Activated naive CD4-positive, alpha-beta T cell treated with anti-CD3 and anti-CD28 coated beads, Interleukin-2, amount 50 U/mL, for 72 hours (primary cell): ENCODE measurements around the gene ASH1L. TPM values are rescaled to one million over a fixed set of nuclear protein-coding genes. Genes with fewer than 3 reads are reported as not detected.
"Not testable (repeated sequence)": the region's sequence is repeated elsewhere in the genome, so short reads cannot be mapped to it uniquely, and the experiment has no call there.

ENCODE experiments used
- ATAC-seq, 2 donors: fragments of 150-1000 bp; cut with Tn5 transposase; 2 replicates each; pipeline ENCODE4 v1.10.0; 2021; ENCODE audit warnings: mild to moderate bottlenecking in 2 of 2, moderate library complexity in 2 of 2
- DNase-seq, 2 donors: peaks; one replicate each; pipeline ENCODE4 v3.0.0; 2021 to 2022; ENCODE audit warnings: low spot score in 2 of 2
- H3K27ac Mint-ChIP-seq, 2 donors: one replicate each; pipeline ENCODE4 v1.8.0; 2022; ENCODE audit warnings: mild to moderate bottlenecking in 2 of 2, mixed read lengths in 2 of 2
- H3K36me3 Mint-ChIP-seq, 2 donors: one replicate each; pipeline ENCODE4 v1.8.0; 2022; ENCODE audit warnings: mixed read lengths in 2 of 2
- H3K9me3 Mint-ChIP-seq, 2 donors: one replicate each; pipeline ENCODE4 v1.8.0; 2022; ENCODE audit warnings: mixed read lengths in 2 of 2
- total RNA-seq, 2 donors: library from RNA; stranded (reverse); gene quantifications; one replicate each; pipeline ENCODE4 v1.2.3, GENCODE V29; 2022

The ASH1L gene
- total RNA-seq, 2 donors from 2014 or later = 43.0 to 69.4 TPM

DNA sequence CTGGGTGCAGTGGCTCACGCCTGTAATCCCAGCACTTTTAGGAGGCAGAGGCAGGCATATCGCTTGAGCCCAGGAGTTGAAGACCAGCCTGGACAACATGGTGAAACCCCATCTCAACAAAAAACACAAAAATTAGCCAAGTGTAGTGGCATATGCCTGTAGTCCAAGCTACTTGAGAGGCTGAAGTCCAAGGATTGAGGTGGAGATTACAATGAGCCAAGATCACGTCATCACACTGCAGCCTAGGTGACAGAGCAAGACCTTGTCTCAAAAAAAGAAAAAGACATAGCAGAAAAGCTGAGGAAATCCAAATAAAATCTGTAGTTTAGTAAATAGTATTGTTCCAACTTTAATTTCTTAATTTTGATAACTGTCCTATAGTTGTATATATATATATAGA, 11.5 kb upstream of the ASH1L start:
- DNase-seq (no peak), ATAC-seq (no peak)
- no peak overlapping the region for H3K27ac Mint-ChIP-seq
- no peaks in the 10 kb centered on the region for H3K9me3 Mint-ChIP-seq
- H3K36me3 Mint-ChIP-seq = peaks cover 0 to 8% of the 10 kb centered on the region in 2 donors

DNA sequence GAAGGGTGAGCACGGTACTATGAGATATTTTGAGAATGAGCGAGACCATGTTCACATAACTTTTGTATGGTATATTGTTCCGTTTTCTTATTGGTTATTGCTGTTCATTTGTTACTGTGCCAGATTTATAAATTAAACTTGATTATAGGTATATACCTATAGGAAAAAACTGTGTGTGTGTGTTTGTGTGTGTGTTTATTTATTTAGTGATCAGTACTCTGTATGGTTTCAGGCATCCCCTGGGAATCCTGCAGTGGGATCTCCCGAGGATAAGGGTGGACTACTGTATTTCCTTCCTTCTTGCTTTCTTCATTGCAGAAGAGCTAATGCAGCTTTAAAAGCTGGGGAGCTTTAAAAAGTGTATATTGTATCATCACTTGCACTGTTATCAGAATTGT, 8.0 kb upstream of the ASH1L start:
- H3K27ac Mint-ChIP-seq = no peak overlapping the region
- ATAC-seq = no peak
- H3K36me3 Mint-ChIP-seq = peaks cover 0 to 8% of the 10 kb centered on the region in 2 donors

DNA sequence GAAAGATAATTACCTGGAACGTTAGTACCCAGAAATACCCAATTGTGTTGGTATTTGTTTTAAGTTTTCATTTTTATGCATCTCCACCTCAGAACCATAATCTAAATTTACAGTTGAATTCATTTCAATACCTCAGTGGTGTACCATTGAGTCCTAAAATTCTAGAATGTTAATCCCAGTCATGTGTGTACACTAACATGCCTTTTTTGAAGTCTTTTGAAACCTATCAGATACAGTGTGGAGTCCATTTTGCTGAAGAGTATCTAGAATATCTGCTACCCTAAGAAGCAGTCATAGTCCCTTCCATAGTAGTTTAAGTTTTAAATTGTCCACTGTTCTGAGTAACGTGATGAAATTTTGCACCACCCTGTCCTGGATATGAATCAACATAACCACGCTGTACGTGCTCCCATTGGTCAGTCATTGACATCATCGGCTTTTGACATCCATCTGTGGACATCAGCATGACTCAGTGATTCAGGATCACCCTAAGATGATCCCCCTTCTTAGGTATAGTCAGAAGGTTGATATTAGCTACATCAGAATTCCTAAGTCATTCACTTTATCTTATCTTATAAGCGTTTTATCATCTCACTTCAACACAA, 7.5 kb upstream of the ASH1L start:
- H3K36me3 Mint-ChIP-seq = peaks cover 0 to 8% of the 10 kb centered on the region in 2 donors
- DNase-seq (no peak), ATAC-seq (peak in 1 of 2 donors; percentile 50)
- no peak overlapping the region for H3K27ac Mint-ChIP-seq
- H3K9me3 Mint-ChIP-seq = no peaks in the 10 kb centered on the region

More for the DNA sequence above, 8.0 kb upstream of the ASH1L start:
- no peaks in the 10 kb centered on the region for H3K9me3 Mint-ChIP-seq
- DNase-seq = no peak

DNA sequence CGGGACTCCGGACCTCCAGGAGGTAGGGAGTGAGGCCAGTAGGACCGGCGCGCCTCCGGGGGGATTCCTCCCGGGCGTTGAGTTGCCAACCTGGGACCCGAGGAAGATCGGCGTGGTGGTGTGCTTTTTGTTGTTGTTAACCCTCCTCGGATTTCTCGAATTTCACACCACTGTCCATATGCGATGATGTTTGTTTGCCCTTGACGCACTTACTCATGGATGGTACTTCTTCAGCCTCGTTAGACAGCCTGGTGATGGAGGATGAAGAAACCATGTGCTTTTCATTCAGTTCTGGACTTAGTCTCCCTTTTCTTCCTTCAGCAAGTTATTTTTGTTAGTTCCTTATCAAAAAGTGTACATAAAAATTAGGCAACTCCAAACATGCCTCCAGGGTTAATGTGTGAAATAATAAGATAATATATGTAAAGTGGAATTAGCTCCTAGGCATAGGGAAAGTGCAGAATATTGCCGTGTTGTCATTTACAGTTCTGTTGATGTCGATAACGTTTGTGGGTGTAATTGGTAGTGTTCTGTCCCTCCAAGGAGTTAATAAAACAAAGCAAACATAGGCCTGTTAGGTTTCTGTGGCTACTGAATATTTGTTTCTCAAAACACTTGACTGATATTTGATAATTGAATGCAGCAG, 897 bp upstream of the ASH1L start:
- DNase-seq, H3K9me3 Mint-ChIP-seq: not testable (repeated sequence)
- peaks cover 12 to 18% of the 10 kb centered on the region in 2 donors for H3K36me3 Mint-ChIP-seq
- H3K27ac Mint-ChIP-seq = peak overlapping the region; percentile 95 to 97
- peak; percentile 17 to 18 for ATAC-seq

DNA sequence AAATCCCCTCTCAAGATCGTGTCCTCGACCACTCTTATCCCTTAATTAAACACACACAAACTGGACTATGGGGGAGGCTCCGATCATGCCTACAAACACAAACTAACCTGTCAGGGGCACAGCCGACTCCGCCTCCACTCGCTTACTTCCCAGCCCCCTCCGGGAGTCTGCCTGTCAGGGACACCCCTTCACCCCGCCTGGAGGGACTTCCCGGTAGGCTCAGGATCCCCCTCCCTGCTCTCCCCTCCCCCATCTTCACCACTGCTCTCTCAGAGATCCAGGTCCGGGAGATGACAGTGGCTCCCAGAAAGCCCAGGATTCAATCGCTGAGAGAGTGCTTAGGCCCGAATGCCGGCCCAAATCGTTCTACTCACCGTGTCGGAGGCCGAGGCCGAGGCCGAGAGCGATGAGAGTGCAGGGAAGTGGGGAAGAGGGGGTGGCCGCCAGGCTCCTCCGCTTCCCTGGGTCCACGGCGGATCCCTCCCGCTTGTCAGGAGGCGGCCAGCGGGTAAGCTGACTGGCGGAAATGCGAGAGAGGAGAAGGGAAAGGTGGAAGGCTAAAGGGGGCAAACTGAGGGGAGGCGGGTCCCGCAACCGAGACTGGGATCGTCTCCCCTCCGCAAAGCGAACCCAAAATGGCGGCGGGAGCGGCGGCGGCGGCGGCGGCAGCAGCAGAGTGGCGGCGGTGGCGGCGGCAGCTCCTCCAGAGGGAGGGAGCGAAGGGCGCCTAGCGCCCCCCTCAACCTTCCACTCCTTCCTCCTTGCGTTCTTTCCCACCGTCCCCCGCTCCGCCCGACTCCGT, 623 bp downstream of the ASH1L start:
- H3K27ac Mint-ChIP-seq = peak overlapping the region; percentile 96 to 97
- H3K9me3 Mint-ChIP-seq = not testable (repeated sequence)
- peak; percentile 64 to 66 for DNase-seq
- peak in 1 of 2 donors; percentile 13 for ATAC-seq
- H3K36me3 Mint-ChIP-seq = peaks cover 12 to 18% of the 10 kb centered on the region in 2 donors

DNA sequence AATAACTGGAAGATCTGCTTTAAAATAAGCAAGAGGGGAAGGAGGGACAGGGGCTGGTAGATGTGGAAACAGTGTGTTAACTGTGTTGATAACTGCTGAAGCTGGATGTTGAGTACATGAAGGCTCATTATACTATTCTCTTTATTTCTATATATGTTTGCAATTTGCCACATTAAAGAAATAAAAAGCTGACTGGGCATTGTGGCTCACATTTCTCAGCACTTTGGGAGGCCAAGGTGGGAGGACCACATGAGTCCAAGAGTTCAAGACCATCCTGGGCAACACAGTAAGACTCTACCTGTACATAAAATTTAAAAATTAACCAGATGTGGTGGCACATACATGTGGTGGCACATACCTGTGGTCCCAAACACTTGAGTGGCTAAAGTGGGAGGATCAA, 6.7 kb downstream of the ASH1L start:
- Mint-ChIP-seq H3K9me3 (no peaks in the 10 kb centered on the region), H3K36me3 (peaks cover 0 to 19% of the 10 kb centered on the region in 2 donors), H3K27ac (peak overlapping the region in 1 of 2 donors; percentile 14)
- DNase-seq (no peak), ATAC-seq (no peak)

DNA sequence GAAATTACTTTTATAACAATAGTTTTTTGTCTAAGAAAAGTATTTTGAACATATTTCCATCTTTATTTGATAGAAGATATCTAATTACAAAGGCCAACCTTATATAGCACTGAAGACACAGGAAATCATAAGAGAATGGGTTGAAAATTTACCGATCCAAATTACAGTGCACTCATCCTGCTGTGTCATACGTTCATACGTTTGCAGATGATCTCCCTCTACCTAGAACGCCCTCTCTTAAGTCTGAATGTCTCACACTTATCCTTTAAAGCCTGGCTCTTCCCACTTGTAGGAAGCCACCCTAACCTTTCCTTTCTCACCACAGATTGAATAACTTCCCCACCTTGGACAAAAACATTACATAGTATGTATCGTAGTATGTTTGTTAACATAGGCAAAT, 9.3 kb downstream of the ASH1L start:
- no peak for DNase-seq
- Mint-ChIP-seq H3K27ac (peak overlapping the region in 1 of 2 donors; percentile 10), H3K9me3 (peaks cover 0 to 4% of the 10 kb centered on the region in 2 donors), H3K36me3 (peaks cover 0 to 26% of the 10 kb centered on the region in 2 donors)
- ATAC-seq = no peak

DNA sequence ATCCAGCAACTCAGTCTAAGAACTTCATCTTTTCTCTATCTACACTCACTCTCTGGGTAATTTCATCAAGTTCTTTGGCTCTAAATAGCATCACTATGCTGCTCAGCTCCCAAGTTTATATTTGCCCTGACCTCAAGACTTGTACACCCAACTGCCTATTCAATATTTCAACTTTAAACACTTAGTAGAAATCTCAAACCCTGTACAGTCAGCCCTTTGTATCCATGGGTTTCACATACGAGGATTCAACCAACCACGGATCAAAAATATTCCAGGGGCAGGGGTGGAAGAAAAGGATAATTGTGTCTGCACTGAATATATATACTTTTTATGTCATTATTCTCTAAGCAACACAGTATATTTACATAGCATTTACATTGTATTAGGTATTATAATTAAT, 13.9 kb downstream of the ASH1L start:
- DNase-seq (no peak), ATAC-seq (no peak)
- Mint-ChIP-seq H3K36me3 (peaks cover 0 to 20% of the 10 kb centered on the region in 2 donors), H3K9me3 (peaks cover 0 to 4% of the 10 kb centered on the region in 2 donors), H3K27ac (no peak overlapping the region)

DNA sequence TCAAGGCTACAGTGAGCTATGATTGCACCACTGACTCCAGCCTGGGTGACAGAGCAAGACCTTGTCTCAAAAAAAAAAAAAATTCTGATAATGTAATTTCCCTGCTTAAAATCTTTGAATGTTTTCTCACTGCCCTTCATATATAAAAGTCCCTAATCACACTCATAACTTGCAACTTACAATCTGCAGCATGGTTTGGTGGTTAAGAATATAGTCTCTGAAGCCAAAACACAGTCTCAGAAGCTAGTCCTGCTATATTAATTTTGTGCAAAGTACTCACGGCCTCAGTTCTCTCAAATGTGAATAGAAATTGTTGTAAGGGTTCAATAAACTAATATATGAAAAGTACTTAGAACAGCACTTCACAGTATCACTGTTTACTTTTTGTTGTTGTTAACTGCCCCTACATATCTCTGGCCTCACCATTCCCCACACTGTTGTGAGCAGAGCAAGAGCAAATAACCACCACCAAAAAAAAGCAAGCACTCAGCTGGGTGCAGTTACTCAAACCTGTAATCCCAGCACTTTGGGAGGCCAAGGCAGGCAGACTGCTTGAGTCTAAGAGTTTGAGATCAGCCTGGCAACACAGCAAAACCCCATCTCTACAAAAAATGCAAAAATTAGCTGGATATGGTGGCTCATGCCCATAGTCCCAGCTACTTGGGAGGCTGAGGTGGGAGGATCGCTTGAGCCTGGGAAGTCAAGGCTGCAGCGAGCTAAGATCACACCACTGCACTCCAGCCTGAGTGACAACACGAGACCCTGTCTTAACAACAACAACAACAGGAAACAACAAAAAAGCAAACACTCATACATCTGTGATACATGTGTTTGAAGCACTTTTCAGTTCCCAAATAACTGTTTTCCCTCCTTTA, 22.4 kb downstream of the ASH1L start:
- no peak for ATAC-seq
- Mint-ChIP-seq H3K27ac (peak overlapping the region; percentile 47 to 84), H3K36me3 (peaks cover 0 to 6% of the 10 kb centered on the region in 2 donors), H3K9me3 (no peaks in the 10 kb centered on the region)
- DNase-seq = no peak

DNA sequence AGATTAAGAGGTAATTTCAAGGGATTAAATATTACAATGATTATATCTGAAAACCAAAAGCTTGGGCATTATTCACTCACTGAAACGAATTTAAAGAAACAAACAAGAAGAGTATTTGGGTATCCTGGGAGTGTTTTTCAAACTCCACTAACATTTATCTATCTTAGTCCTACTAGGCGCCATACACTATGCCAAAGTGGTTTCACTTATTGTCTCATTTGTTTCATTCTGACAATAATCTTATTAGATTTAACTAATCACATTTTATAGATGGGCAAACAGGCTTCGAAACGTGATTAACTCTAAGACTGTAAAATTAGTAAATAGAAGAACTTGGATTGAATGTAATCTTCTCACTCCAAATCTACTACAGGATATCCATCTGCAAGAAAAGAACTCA, 25.4 kb downstream of the ASH1L start:
- Mint-ChIP-seq H3K9me3 (peaks cover 0 to 8% of the 10 kb centered on the region in 2 donors), H3K27ac (peak overlapping the region; percentile 92 to 99), H3K36me3 (peaks cover 0 to 20% of the 10 kb centered on the region in 2 donors)
- ATAC-seq = no peak
- DNase-seq = no peak

DNA sequence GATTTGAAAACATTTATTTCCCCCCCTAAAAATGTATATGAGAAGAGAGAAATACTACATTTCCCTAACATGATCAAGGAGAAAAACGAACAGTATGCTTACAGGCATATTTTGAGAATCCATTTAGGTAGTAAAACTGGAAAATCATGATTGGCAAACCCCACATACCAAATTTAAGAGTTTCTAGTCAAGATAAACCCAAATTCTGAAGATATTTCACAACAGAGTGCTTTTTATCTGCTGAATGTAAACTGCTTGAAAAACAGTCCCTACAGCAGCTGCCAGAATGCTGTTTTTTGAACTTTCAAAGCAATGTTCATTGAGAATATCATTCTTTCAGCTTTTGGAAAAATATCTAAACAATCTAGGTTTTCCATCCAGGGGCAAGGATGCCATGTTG, 31.0 kb downstream of the ASH1L start:
- ATAC-seq (no peak), DNase-seq (no peak)
- Mint-ChIP-seq H3K9me3 (peaks cover 0 to 8% of the 10 kb centered on the region in 2 donors), H3K36me3 (peaks cover 0 to 15% of the 10 kb centered on the region in 2 donors), H3K27ac (no peak overlapping the region)

DNA sequence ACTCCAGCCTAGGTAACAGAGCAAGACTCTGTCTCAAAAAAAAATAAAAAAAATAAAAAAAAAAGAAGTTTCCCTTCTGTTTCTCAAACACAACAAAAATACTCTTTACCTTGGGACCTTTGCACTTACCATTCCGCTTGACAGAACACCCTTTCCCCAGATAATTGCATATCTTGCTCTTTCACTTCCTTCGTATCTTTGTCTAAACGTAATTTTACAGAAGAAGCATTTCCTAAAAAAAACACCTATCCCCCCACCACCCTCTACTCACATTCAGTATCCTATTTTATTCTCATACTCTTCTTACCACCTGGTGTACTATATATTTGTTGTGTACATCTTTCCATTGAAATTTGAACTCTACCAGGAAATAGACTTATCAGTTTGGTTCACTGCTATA, 32.7 kb downstream of the ASH1L start:
- Mint-ChIP-seq H3K9me3 (peaks cover 0 to 8% of the 10 kb centered on the region in 2 donors), H3K27ac (peak overlapping the region in 1 of 2 donors; percentile 24), H3K36me3 (peaks cover 0 to 15% of the 10 kb centered on the region in 2 donors)
- no peak for ATAC-seq
- no peak for DNase-seq

DNA sequence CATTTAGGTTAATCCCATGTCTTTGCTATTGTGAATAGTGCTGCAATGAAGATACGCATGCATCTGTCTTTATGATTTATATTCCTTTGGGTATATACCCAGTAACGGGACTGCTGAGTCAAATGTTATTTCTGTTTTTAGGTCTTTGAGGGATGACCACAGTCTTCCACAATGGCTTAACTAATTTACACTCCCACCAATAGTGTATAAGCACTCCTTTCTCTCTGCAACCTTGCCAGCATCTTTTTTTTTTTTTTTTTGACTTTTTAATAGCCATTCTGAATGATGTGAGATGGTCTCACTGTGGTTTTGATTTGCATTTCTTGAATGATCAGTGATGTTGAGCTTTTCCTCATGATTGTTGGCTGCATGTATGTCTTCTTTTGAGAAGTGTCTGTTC, 33.5 kb downstream of the ASH1L start:
- H3K9me3 Mint-ChIP-seq = peaks cover 0 to 4% of the 10 kb centered on the region in 2 donors
- H3K27ac Mint-ChIP-seq = no peak overlapping the region
- DNase-seq = no peak
- ATAC-seq = no peak
- peaks cover 0 to 8% of the 10 kb centered on the region in 2 donors for H3K36me3 Mint-ChIP-seq

DNA sequence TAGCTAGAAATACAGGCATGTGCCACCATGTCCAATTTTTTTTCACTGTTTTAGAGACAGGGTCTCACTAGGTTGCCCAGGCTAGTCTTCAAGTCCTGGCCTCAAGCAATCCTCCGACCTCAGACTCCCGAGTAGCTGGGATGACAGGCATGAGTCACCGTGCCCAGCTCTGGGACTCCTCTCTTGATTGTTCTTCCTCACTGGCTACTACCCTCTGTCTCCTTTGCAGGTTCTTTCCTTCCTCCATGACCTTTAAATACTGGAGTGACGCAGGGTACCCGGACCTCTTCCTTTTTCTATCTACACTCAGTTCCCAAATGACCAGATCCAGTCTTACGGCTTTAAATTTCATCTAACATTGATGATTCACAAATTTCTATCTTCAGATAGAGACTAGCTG, 34.9 kb downstream of the ASH1L start:
- no peaks in the 10 kb centered on the region for H3K36me3 Mint-ChIP-seq
- no peak for DNase-seq
- H3K27ac Mint-ChIP-seq = no peak overlapping the region
- no peaks in the 10 kb centered on the region for H3K9me3 Mint-ChIP-seq
- ATAC-seq = no peak

DNA sequence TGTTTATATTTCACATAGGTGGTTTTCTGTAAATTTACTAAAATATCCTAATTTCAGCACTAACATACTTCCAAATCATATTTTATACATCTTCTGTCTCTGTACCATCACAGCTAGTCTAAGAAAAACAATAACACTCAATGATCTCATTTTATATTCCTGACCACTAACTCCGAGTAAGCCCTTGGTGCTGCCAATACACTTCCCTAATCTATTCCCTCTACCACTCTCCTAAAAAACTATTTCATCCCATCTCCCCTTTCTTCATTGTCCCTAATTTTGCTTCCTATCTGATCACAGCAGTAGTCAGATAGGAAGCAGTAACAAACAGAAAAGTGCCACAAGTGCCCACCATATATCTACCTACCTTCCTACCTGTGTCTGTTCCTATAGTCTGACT, 36.2 kb downstream of the ASH1L start:
- peaks cover 0 to 2% of the 10 kb centered on the region in 2 donors for H3K36me3 Mint-ChIP-seq
- H3K9me3 Mint-ChIP-seq = no peaks in the 10 kb centered on the region
- H3K27ac Mint-ChIP-seq = no peak overlapping the region
- ATAC-seq (no peak), DNase-seq (no peak)

DNA sequence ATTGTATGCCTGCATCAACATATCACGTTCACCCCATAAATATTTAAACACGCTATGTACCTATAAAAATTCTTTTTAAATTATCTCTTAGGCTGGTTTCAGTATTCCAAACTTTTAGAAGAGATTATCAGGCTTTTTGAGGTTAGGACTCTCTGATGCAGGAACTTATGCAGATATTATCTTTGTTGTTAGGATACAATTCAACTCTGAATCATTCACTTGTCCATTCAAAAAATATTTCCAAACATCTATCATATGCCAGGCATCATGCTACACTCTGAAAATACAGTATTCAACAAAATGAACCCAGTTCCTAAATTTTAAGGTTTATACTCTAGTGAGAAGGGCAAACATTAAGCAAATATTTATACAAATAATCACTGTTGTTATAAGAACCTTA, 40.5 kb downstream of the ASH1L start:
- DNase-seq (no peak), ATAC-seq (no peak)
- Mint-ChIP-seq H3K9me3 (no peaks in the 10 kb centered on the region), H3K36me3 (peaks cover 0 to 18% of the 10 kb centered on the region in 2 donors), H3K27ac (no peak overlapping the region)
